PC-9 (cell line): Measurements from ENCODE around the gene FBXL14.

Source experiments
- CTCF ChIP-seq: fragments of 200-600 bp; sonication (generic); conservative IDR thresholded peaks from 2 replicates; pipeline ENCODE4 v1.6.1; 2017; ENCODE audit warnings: mixed run types, antibody characterized with exemption, mild to moderate bottlenecking, moderate library complexity
- EZH2 ChIP-seq: fragments of 200-600 bp; sonication (generic); IDR thresholded peaks from 2 replicates; pipeline ENCODE4 v1.8.0; 2017; ENCODE audit warnings: antibody characterized with exemption, low read depth

GRCh38 chr12:1610072-1610643 is 15.8 kb upstream of the FBXL14 start:
- no peak for TF ChIP-seq CTCF
- no peak for TF ChIP-seq EZH2
